Gastroesophageal sphincter (tissue), 3 donors: Measurements from ENCODE around the gene SPDYE1.
"Not testable (repeated sequence)": the region's sequence is repeated elsewhere in the genome, so short reads cannot be mapped to it uniquely, and the experiment has no call there.

Source experiments
- POLR2A ChIP-seq, 2 donors: fragments of 450-650 bp; IDR thresholded peaks; one replicate each; pipeline ENCODE4 v1.6.1; 2017; ENCODE audit warnings: antibody characterized with exemption in 2 of 2, mild to moderate bottlenecking in 2 of 2, moderate library complexity in 1 of 2
- TF ChIP-seq, protein P1 (sequence below), 4 experiments: fragments of 200-600 bp in 2 of 4; fragments of 450-650 bp in 2 of 4; sonication (generic) in 1 of 4; IDR thresholded peaks; one replicate each; pipeline ENCODE4 v1.5.1; 2017 to 2019; ENCODE audit warnings: antibody characterized with exemption in 4 of 4, mild to moderate bottlenecking in 2 of 4, moderate library complexity in 2 of 4

GRCh38 chr7:44019825-44020224 lies 22.1 kb downstream of the SPDYE1 start:
- TF ChIP-seq POLR2A (IDR thresholded peaks at IDR 0.05): not testable (repeated sequence)
- TF ChIP-seq, protein P1, sequence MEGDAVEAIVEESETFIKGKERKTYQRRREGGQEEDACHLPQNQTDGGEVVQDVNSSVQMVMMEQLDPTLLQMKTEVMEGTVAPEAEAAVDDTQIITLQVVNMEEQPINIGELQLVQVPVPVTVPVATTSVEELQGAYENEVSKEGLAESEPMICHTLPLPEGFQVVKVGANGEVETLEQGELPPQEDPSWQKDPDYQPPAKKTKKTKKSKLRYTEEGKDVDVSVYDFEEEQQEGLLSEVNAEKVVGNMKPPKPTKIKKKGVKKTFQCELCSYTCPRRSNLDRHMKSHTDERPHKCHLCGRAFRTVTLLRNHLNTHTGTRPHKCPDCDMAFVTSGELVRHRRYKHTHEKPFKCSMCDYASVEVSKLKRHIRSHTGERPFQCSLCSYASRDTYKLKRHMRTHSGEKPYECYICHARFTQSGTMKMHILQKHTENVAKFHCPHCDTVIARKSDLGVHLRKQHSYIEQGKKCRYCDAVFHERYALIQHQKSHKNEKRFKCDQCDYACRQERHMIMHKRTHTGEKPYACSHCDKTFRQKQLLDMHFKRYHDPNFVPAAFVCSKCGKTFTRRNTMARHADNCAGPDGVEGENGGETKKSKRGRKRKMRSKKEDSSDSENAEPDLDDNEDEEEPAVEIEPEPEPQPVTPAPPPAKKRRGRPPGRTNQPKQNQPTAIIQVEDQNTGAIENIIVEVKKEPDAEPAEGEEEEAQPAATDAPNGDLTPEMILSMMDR (IDR thresholded peaks at IDR 0.05): not testable (repeated sequence)
